NCI-H1417 treated with DMSO at 0.1 percent for 48 hours (cell line): ENCODE results near the gene TANC1.

Experiments used
- DNase-seq: peaks from one replicate; lab custom pipeline; 2025; lab: John Stamatoyannopoulos, UW

TANC1 gene

DNA sequence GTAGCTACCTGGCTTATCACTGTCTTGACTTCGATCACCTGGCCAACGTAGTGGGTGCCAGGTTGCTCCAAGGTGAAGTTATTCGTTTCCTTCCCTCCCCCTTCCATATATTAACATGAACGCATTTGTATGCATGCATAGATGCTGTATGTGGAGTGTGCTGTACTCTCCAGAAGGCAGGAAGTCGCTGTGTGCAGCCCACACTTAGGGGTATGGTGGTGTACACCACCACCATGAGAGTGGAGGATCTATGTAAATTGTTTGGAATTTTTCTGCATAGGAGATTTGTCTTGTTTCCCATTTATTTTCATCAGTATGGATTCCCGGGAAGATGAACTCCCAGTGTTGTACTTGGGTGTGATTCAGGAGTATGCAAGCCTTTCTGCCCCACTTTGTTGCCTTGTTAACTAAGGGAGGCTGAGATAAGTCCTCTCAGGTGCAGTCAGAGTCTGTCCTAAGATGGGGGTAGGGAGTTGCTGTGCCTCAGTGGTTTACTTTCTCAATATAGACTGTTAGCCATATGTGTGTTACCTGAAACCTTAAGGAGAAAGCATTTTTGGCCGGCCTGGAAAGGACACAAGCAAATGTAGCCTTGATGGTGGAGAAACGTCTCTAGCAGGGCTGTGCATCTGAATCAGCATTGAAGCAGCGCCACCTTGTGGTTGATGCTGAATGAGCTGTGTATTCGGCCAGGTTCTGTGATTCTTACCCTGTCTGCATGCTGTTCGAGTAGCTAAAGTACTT lies 149.8 kb downstream of the TANC1 start:
- DNase-seq = no peak

GRCh38 chr2:159118859-159119500 lies 150.5 kb downstream of the TANC1 start:
- no peak for DNase-seq

GRCh38 chr2:159119652-159120257 lies 151.3 kb downstream of the TANC1 start:
- DNase-seq = no peak

GRCh38 chr2:159123786-159124185 lies 155.3 kb downstream of the TANC1 start:
- DNase-seq = no peak

DNA sequence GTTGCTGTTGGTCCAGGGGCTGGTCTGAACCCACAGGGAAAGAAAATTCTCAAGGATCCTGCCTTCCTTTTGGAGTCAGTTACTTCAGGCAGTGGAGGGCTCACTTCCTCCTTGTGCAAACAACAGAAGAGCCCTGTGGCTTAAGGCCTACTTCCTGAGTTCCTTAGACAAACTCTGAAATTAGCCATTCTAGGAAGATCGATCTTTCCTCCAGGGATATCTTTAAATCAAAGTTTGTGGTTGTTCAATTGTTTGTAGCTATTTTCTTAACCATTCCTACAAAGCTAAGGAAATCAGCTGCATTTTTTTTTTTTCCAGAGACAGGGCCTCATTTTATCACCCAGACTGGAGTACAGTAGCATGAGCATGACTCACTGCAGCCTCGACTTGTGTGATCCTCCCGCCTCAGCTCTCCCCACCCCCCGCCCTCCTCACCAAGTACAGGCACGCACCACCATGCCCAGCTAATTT lies 156.0 kb downstream of the TANC1 start:
- DNase-seq = no peak

DNA sequence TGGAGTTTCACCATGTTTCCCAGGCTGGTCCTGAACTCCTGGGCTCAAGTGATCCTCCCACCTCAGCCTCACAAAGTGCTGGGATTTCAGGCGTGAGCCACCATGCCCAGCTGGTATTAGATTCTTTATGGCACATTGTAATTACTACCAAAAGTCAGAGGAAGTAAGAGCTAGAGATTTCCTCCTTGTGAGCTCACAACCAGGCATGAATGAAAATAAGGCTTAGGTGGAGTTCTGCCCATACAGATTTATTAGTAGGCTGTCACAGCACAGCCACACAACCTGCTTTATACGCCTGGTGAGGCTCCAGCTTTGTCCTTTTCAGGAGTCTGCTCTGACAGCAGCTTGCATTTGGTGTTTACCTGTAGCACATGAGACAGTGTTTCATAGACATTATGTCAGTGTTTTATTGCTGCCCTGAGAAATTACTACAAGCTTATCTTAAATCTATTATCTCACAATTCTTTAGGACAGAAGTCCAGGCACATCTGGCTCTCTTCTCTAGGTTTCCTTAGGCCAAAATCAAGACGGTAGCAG lies 156.6 kb downstream of the TANC1 start:
- no peak for DNase-seq

DNA sequence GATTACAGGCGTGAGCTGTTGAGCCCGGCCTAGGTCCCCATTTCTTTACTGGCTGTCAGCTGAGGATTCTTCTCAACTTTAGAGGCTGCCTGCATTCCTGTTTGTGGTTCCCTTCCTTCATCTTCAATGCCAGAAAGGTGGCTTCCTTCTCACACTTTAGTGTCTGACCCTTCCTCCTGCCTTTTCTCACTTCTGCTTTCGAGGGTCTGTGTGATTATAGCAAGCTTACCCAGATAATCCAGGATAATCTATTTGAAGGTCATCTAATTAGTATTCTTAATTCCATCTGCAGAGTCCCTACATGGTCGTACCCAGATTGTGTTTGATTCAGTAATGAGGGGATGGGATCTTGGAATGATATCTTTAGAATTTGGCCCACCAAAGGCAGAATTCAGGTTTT lies 157.4 kb downstream of the TANC1 start:
- no peak for DNase-seq

DNA sequence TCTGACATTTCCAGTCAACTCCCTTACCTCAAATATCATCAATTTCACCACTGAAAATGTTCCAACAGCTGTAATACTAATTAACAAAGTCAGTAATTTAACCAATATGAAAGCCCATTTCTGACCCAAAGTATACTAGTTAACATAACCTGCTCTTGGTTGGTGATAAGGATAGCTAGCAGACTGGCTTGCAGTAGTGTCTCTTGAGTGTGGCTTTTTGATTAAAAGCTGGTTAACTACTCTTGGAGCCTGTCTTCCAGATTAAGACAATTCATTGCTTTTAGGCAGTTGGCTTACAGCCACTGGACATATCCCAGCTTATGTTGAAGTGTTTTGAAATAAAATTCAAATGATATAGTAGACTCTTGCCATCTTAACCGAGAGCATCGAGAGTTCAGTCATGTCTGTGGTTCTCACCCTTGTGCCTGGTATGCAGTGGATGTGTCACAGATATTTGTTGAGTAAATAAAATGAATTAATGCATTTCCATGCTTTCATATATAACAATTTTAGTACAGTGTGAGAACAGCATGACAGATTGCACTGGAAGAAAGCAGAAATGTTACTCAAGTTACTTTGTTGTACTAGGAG lies 158.1 kb downstream of the TANC1 start:
- DNase-seq = no peak

- no peak for DNase-seq
Observed at GRCh38 chr2:159128191-159128590, 159.8 kb downstream of the TANC1 start.

GRCh38 chr2:159129269-159129668 lies 160.8 kb downstream of the TANC1 start:
- no peak for DNase-seq

DNA sequence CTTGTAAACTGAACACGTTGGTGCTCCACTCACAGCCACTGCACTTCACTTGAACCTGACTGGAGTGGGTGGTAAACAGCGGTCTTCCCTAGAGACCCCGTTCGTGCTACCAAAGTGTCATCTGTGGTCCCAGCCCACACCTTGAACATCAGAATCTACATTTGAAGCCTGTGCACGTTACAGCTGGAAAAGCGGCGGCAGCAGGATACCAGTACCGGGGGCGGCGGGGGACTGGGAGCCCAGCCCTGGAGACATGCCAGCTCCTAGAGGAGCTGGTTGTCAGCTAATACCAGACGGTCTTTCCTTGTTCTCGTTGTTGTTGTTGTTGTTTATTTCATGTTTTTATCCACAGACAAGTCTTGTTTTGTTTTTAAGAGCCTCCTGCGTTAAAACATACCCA lies 161.4 kb downstream of the TANC1 start:
- DNase-seq = no peak

DNA sequence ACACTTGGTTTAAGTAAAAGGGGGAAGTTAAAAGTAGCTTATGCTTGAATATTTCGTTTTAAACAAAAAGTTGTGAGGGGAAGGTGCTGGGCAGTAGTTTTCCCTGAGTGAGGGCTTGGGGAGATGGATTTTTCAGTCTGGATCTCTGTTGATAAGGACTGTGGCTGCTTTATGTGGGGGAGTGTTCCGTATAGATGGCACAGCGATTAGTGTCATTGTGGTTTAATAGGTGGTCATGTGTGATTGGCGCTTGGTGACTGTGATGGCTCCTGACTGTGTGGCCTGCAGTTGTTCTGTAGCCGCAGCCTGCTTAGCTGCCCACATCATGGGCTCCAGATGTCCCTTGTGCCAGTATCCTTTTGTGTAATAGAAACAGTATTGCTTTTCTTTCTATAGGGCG lies 161.9 kb downstream of the TANC1 start:
- no peak for DNase-seq

DNA sequence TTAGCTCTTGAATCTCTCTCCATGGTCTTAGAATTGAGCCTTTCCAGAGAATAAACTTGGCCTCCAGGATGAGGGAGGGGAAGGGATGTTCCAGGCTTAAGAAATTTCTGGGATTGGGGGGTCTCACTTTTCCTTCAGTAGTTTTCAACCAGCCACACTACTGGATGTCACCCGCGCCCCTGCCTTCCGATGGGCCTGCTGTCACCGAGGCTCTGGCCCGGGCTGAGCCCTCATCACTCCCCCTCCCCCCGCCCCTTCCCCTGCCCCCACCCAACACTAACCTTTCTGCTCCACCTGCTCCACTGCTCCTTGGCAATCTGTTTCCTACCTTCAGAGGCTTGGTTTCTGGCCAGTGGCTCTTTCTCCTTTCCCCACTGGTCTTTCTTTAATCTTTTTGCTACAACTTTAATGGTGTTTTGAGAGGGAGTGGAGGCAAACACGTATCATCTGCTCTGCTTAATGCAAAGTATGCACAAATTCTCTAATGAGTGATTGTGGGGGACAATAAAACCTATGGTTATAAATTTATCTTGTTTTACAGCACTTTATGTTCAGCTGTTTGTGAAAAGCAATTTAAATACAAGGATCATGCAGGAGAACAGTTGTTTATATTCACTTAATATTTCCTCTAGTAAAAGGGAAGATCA lies 162.9 kb downstream of the TANC1 start:
- DNase-seq = no peak

DNA sequence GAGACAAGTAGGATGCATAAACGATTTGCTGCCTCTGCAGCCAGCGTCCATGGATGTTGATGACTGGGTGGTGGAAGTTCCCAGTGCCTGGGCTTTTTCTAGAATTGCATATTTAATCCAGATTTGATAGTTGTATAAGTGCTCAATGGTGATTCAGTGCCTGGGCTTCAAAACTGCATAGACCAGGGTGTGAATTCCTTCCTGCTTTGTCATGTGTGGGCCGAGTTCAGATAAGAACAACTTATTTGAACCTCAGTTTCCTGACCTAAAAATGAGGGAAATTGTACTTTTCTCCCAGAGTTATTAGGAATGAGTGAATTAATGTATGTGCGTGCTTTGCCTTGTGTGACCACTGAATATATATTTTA lies 163.5 kb downstream of the TANC1 start:
- no peak for DNase-seq

GRCh38 chr2:159133797-159134196 lies 165.4 kb downstream of the TANC1 start:
- DNase-seq = no peak

- DNase-seq = no peak
Observed at GRCh38 chr2:159134979-159135378, 166.5 kb downstream of the TANC1 start.

- DNase-seq = no peak
Observed at GRCh38 chr2:159136391-159136790, 168.0 kb downstream of the TANC1 start.

- no peak for DNase-seq
Observed at GRCh38 chr2:159137511-159138241, 169.2 kb downstream of the TANC1 start.

- DNase-seq = no peak
Observed at GRCh38 chr2:159138642-159139182, 170.3 kb downstream of the TANC1 start.

DNA sequence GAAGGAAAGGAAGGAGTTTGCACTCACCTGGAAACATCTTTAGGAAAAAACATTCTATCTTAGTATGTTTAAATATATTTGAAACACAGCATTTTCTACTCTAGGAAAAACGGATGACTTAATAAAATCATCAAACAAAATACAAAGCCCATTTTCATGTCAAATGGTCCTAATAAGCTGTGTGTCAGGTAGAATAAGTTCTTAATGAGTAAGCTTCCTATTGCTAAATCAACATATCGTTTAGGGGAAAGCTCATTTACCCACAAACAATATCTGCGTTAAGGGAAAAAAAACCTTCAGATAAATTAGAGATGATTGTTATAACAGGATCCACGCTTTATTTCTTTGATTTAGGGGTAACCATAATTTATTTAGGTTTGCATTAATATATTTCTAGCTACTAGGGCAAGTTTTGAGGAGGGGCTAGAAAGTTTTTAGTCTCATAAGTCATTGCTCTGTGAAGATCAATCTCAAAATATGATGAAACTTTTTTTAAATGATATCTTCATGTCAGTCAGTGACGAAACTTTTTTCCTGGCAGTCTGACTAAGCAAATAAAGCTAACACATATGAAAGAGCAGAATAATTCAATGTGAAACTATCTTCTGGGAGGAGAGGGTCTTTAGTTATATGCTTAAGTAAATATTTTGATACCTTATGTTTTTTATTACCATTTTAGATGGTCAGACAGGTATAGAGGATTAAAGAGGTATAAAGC lies 170.9 kb downstream of the TANC1 start:
- no peak for DNase-seq
